GM12878 (cell line): ENCODE measurements around the gene CAMK2B. TPM values are rescaled to one million over a fixed set of nuclear protein-coding genes. Genes with fewer than 3 reads are reported as not detected.

Source experiments
- ATAC-seq: fragments of 200-7000 bp; cut with Tn5 transposase; 3 replicates; pipeline ENCODE4 v1.9.1; 2020; ENCODE audit warnings: mild to moderate bottlenecking, moderate library complexity
- BruUV-seq: library from RNA; stranded (reverse); fragments of 400-500 nt; replicated peaks from 2 replicates; lab custom pipeline; 2021; lab: Mats Ljungman, UMichigan
- CTCF ChIA-PET: fragments of 300-600 bp; sonication (Branson Sonifier 250); formaldehyde crosslinking; extraction: SDS; loops from one replicate; lab custom pipeline; 2021; ENCODE audit warnings: inconsistent platforms; lab: Yijun Ruan, JAX
- POLR2A ChIA-PET: fragments of 350-600 bp; formaldehyde crosslinking; extraction: SDS; loops from one replicate; lab custom pipeline; 2021; ENCODE audit warnings: inconsistent platforms; lab: Charles Lee
- RAD21 ChIA-PET: fragments of 300-600 bp; sonication (Branson Sonifier 250); formaldehyde crosslinking; loops from one replicate; lab custom pipeline; 2023; ENCODE audit warnings: antibody characterized with exemption; ENCODE audit not compliant: unreplicated experiment; lab: Charles Lee
- SMC1A ChIA-PET: fragments of 300-600 bp; sonication (Branson Sonifier 250); formaldehyde crosslinking; loops from one replicate; lab custom pipeline; 2023; ENCODE audit not compliant: unreplicated experiment, uncharacterized antibody; lab: Charles Lee
- DNase-seq: peaks from one replicate; pipeline ENCODE4 v3.0.0-alpha.2; 2011; ENCODE audit warnings: low read depth, low spot score
- FAIRE-seq: peaks from 3 replicates; lab custom pipeline; 2011; peaks lifted over from hg19 to GRCh38; lab: Jason Lieb, UNC
- H2AFZ ChIP-seq: 2 replicates; pipeline ENCODE4 v1.6.0; 2011; ENCODE audit warnings: low read depth, low read length, control low read depth; ENCODE audit not compliant: control insufficient read depth
- H3K27ac ChIP-seq: 2 replicates; pipeline ENCODE4 v1.5.1; 2011; ENCODE audit warnings: control low read depth; ENCODE audit not compliant: control insufficient read depth, insufficient read depth
- H3K27me3 ChIP-seq, 2 experiments: replicated peaks in 1 of 2; 2 replicates each; pipeline versions ENCODE4 v1.6.0 to v1.6.1; 2011; ENCODE audit warnings: low read length in 1 of 2; ENCODE audit not compliant: control insufficient read depth in 2 of 2, insufficient read depth in 2 of 2
- H3K36me3 ChIP-seq, 2 experiments: 2 replicates each; pipeline ENCODE4 v1.5.1; 2011; ENCODE audit warnings: low read length in 1 of 2; ENCODE audit not compliant: control insufficient read depth in 2 of 2, insufficient read depth in 2 of 2
- H3K4me1 ChIP-seq: 2 replicates; pipeline ENCODE4 v1.6.1; 2011; ENCODE audit warnings: mild to moderate bottlenecking, low read length, moderate library complexity, mixed read lengths; ENCODE audit not compliant: control insufficient read depth, insufficient read depth
- H3K4me2 ChIP-seq: 2 replicates; pipeline ENCODE4 v1.6.0; 2011; ENCODE audit warnings: control low read depth; ENCODE audit not compliant: control insufficient read depth, insufficient read depth
- H3K4me3 ChIP-seq: fragments of 200-600 bp; sonication (generic); 2 replicates; pipeline ENCODE4 v1.5.1; 2016
- H3K79me2 ChIP-seq: 2 replicates; pipeline ENCODE4 v1.6.0; 2011; ENCODE audit warnings: low read length; ENCODE audit not compliant: control insufficient read depth, insufficient read depth
- H3K9ac ChIP-seq: 2 replicates; pipeline ENCODE4 v1.8.0; 2011; ENCODE audit warnings: low read length, control low read depth, mixed read lengths; ENCODE audit not compliant: control insufficient read depth, insufficient read depth
- H3K9me3 ChIP-seq: replicated peaks from 3 replicates; pipeline ENCODE4 v1.5.1; 2011; ENCODE audit warnings: mild to moderate bottlenecking, low read length; ENCODE audit not compliant: control insufficient read depth, insufficient read depth
- H4K20me1 ChIP-seq: 2 replicates; pipeline ENCODE4 v1.6.0; 2011; ENCODE audit not compliant: control insufficient read depth, insufficient read depth
- MTA3 ChIP-seq: IDR thresholded peaks from 2 replicates; pipeline ENCODE4 v1.6.1; 2012; ENCODE audit warnings: low read length, inconsistent platforms, borderline replicate concordance
- RELA ChIP-seq: fragments of 450-650 bp; IDR thresholded peaks from 2 replicates; pipeline ENCODE4 v1.8.0; 2014; ENCODE audit warnings: borderline replicate concordance; ENCODE audit not compliant: partially characterized antibody
- WGBS: methylation state at CpG from one replicate; pipeline ENCODE4 v1.1.6; 2016; ENCODE audit warnings: low lambda C conversion rate; ENCODE audit not compliant: insufficient replicate concordance, insufficient coverage; ENCODE audit errors: missing lambda C conversion rate; 5-methylcytosine and 5-hydroxymethylcytosine counted together
- in situ Hi-C: fragments of 300-500 bp; cut with MboI; formaldehyde crosslinking; loops from 9 replicates; pipeline ENCODE4 v1.14.3; 2018; ENCODE audit warnings: mixed read lengths
- intact Hi-C: fragments of 100-400 bp; cut with micrococcal nuclease; formaldehyde crosslinking; loops from one replicate; pipeline ENCODE4 v1.14.2; 2022; ENCODE audit not compliant: unreplicated experiment
- polyA plus RNA-seq, 11 experiments: library from polyadenylated mRNA; depleted of rRNA in 4 of 11; unstranded in 6 of 11; stranded (reverse) in 5 of 11; fragments of >200 nt; fragmentation: Nextera tagmentation in 4 of 11; fragmentation: Illumina TruSeq in 1 of 11; extraction: Ambion mirVana in 4 of 11; extraction: Trizol in 1 of 11; gene quantifications; 1 replicate in 1 of 11; 2 replicates in 10 of 11; pipeline versions ENCODE4 v1.2.1 to v1.2.3, GENCODE V29; 2011 to 2016; ENCODE audit warnings: inconsistent platforms in 2 of 11, missing spikeins in 2 of 11, low read depth in 1 of 11
- total RNA-seq, 4 experiments: library from RNA; depleted of rRNA in 3 of 4; stranded (reverse); fragments of >200 nt in 3 of 4; fragmentation: Illumina TruSeq in 1 of 4; extraction: Trizol in 1 of 4; gene quantifications; 2 replicates each; pipeline versions ENCODE4 v1.2.1 to v1.2.3, GENCODE V29; 2013 to 2021

CAMK2B gene
- total and polyA plus RNA-seq, 10 of the 15 experiments (the other 5 are each of a cell fraction or from before 2014, with no cell fraction given), result 0.06 to 0.23 (median 0.11) TPM; not detected in 5

- BruUV-seq, result no TSS peak
- intact Hi-C loops (loop anchor here (5.0 kb wide), 1 partner anchor 132 kb away; no protein-coding TSS in a partner anchor), in situ Hi-C loops (no loop called here)
- Histone ChIP-seq H3K4me1 (peaks cover 21% of the 10 kb centered on the region), H3K27me3 (no peaks in the 10 kb centered on the region), H3K9ac (no peak overlapping the region), H3K79me2 (no peaks in the 10 kb centered on the region), H4K20me1 (no peaks in the 10 kb centered on the region)
- DNase-seq, result no peak
- RAD21 ChIA-PET, result no interaction called here
- TF ChIP-seq RELA, result no peak
- TF ChIP-seq, all 136 proteins: peak for 0
- Histone ChIP-seq H2AFZ (no peak overlapping the region), H3K4me3 (no peak overlapping the region), H3K36me3 (no peaks in the 10 kb centered on the region), H3K27ac (no peak overlapping the region), H3K4me2 (no peak overlapping the region), H3K9me3 (no peaks in the 10 kb centered on the region)
- no peak for ATAC-seq
- CTCF ChIA-PET, result interaction anchor here (0.6 to 1.0 kb wide), 2 partner anchors 163 to 191 kb away, joined by 3 read pairs; no protein-coding TSS in a partner anchor
- POLR2A ChIA-PET, result no interaction called here
- SMC1A ChIA-PET, result interaction anchor here (0.9 kb wide), 1 partner anchor 105 kb away, joined by 3 read pairs; no protein-coding TSS in a partner anchor
- 45% methylated on average over 9 of the region's 12 CpGs for WGBS
- no peak for FAIRE-seq
Observed at GRCh38 chr7:44374007-44374763, 48.8 kb upstream of the CAMK2B start.

GRCh38 chr7:44373418-44373740 lies 48.0 kb upstream of the CAMK2B start:
- FAIRE-seq (no peak), ATAC-seq (no peak), DNase-seq (no peak)
- no peak overlapping the region for H3K4me2 ChIP-seq
- in situ Hi-C loops (no loop called here), intact Hi-C loops (loop anchor here (5.0 kb wide), 1 partner anchor 131 kb away; no protein-coding TSS in a partner anchor)
- no peaks in the 10 kb centered on the region for H3K79me2 ChIP-seq
- no TSS peak for BruUV-seq
- CTCF ChIA-PET, result interaction anchor here (0.7 kb wide), 1 partner anchor 484 kb away, joined by 3 read pairs; no protein-coding TSS in a partner anchor
- peaks cover 20% of the 10 kb centered on the region for H3K4me1 ChIP-seq
- 63% methylated on average over 2 of the region's 2 CpGs for WGBS
- H3K4me3 ChIP-seq, result no peak overlapping the region
- H2AFZ ChIP-seq, result no peak overlapping the region
- SMC1A ChIA-PET, result interaction anchor here (0.9 kb wide), 1 partner anchor 106 kb away, joined by 3 read pairs; no protein-coding TSS in a partner anchor
- H3K27me3 ChIP-seq, result no peaks in the 10 kb centered on the region
- no peak overlapping the region for H3K27ac ChIP-seq
- RAD21 ChIA-PET, result no interaction called here
- H3K9me3 ChIP-seq, result no peaks in the 10 kb centered on the region; the same call in 2 of the 3 replicates
- no peak for TF ChIP-seq MTA3
- H4K20me1 ChIP-seq, result no peaks in the 10 kb centered on the region
- POLR2A ChIA-PET, result no interaction called here
- no peak overlapping the region for H3K9ac ChIP-seq
- no peaks in the 10 kb centered on the region for H3K36me3 ChIP-seq
